NCI-H2196 treated with DMSO at 0.1 percent for 48 hours (cell line): Measurements from ENCODE around the gene CD47.

Experiments
- DNase-seq: peaks from one replicate; lab custom pipeline; 2025; ENCODE audit not compliant: unreplicated experiment; lab: John Stamatoyannopoulos, UW

Gene CD47

DNA sequence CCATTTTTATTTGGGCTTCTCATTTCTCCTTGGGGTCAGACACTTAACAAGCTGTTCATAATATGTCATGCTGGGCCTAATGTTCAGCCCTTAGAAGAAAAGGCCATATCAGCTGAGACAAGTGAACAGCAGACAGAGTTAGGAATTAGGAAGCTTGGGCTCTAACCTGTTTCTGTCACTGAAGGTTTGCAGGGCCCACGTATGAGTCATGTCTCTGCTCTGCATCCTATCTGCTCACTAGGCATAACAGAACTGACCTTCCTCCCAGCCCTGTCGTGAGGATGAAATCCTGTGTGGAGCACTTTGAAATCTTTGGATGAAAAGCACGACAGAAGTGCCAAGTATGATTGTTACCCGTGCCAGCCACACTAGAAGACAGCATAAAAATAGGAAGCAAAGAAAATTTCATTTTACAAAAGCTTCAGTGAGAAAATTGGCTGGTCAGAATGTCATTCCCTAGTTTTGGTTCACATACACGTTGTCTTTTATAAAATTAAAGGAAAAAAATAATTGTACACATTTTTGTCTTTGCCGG lies 26.5 kb upstream of the CD47 start:
- no peak for DNase-seq

GRCh38 chr3:108114423-108115065 lies 23.7 kb upstream of the CD47 start:
- no peak for DNase-seq

- DNase-seq, result no peak
Measured at GRCh38 chr3:108113975-108114374, 23.1 kb upstream of the CD47 start.

- DNase-seq, result no peak
Measured at GRCh38 chr3:108110934-108111333, 20.1 kb upstream of the CD47 start.

GRCh38 chr3:108108416-108108815 lies 17.6 kb upstream of the CD47 start:
- DNase-seq, result no peak

DNA sequence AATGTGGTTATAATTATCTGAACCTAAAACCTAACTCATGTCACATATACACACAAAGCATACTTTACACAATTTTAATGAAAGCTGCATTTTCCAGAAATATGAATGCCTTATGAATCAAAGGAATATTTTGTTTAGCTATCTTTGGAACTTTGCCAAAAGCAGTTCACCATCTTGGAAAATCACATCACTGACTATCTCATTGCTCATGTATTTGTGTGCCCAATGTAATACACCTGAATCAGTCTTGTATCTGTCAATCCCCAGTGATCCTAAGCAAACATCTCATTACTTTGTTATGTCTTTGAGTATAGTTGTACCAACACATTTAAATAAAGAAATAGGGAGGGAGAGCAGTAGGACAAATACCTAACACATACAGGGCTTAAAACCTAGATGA lies 15.6 kb upstream of the CD47 start:
- no peak for DNase-seq

- DNase-seq, result no peak
Measured at GRCh38 chr3:108106031-108106430, 15.2 kb upstream of the CD47 start.

GRCh38 chr3:108103886-108104797 lies 13.3 kb upstream of the CD47 start:
- peak; percentile 27 for DNase-seq

DNA sequence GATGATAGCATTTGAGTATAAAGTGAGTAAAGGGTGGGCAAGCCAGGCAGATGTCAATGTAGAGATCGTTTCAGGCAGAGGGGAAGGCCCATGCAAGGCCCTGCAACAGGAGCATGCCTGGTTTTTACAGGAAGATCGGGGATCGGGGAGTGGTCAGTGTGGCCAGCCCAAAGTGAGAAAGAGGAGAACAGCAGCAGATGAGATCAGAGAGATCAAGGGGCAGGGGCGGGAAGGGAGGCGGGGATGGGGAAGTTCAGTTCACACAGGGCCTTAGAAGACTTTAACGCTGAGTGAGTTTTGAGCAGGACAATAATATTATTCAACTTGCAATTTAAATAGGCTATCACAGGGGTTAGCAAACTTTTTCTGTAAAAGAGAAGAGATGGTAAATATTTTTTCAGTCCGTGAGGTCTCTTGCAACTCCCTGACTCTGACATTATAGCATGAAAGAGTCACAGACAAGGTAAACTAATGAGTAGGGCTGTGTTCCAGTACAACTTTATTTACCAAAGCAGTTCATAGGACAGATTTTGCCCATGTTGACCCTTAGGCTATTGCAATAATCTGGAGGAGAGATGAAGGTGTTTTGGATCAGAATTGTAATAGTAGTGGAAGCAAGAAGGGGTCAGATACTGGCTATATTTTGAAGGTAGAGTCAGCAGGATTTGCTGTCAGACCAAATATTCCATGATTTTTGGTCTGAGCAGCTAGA lies 12.4 kb upstream of the CD47 start:
- DNase-seq, result no peak

DNA sequence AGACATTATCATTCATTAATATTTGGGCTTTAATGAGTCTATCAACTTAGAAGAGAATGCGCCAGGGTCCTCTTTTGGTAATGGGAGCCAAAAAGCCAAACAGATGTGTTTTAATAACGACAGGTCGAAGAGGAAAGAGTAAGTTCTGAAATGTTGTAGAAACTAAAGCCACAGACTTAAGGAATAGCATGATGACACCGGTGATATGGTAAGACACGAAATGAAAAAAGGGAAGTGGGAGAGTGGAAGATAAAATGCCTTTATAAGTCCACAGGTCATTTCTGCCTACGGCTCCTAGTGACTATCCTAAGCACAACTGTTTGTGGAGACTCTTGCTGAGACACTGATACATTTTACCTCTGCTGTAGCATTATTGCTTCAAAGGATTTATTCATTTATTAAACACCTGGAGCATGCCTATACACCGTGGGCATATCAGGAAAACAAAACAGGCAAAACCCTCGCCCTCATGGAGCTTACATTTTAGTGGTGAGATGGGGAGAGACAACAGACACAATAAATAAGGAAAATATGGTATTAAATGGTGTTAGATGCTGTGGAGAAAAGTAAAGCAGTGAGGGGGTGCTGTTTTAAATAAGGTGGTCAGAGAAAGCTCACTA lies 11.7 kb upstream of the CD47 start:
- no peak for DNase-seq

DNA sequence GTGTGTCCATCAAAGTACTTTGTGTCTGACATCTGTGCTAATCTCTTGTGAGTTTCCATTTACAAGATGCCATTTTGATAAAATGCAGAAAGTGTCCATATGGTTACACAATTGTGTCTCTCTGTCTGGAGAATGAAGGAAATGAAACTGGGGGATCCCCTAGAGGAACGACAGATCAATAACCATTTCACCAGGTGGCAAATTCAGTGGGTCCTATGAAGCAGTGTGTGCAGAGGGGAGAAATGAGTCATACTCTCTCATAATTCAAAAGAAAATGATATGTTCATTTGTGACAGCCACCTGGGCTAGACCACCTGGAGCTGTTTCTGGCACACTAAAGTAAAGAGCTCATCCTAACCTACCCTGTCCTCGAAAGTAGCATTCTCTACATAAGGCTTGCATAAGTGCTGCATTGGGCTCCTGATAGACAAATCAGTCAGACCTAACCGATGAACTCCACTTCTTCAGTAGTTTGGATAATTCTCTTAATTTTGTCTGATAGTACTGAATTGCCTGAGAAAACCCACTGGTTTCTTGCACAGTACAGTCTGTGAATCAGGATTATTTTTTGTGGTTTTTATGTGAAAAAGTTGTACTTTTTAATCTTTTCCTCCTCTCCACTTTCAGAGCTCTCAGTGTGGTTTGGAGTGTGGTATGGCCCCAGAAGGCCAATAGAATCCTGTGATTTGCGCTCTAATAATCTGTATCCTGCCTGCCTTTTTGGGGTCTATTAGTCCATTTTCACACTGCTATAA lies 10.3 kb upstream of the CD47 start:
- no peak for DNase-seq

DNA sequence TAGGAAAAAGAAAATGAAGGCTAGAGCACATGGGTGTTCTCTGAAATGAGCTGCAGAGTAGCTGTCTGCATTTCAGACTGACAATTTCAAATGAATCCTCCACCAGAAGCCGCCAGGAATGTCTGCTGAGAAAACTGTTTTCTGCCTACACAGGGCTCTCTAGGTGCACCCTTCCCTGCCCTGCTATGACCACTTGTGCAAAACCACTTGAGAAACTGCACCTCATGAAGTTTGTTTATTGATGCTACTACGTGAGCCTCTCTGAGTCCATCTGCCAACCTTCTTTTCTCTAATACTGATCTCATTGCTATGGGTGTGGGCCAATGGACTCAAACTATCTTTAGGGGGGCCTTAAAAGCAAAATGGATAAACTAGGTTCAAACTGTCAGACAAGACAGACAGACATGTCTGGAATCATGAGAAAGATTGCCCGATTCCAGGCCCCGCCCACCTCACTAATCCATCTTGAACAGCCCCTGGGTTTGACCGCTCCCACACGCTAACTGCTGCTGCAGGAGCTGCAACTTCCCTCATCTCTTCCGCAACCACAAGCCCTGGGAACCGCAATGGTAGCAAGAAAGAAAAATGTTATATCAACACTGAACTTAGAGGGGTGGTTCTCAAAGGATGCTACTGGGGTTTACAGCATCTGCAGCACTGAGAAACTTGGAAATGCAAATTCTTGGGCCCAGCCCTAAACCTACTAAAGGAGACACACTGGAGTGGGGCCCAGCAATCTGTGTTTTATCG lies 9.0 kb upstream of the CD47 start:
- no peak for DNase-seq

- DNase-seq, result no peak
Measured at GRCh38 chr3:108099244-108099643, 8.4 kb upstream of the CD47 start.

DNA sequence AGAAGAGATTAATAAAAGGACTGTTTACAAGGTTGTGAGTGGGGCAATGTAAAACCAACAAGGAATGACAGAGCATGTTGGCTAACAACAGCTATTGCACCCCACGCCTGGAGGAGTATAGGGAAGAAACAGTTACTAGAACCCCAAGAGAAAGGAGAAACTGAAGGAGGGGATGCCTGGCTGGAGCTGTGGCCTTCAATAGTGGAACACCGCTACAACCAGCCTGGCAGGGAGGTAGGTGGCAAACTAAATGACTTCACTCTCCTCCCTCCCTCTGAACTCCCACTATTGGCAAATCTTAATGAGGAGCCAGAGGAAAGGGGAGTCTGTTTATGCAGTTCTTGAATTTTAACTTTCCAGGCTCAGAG lies 7.2 kb upstream of the CD47 start:
- DNase-seq, result no peak

DNA sequence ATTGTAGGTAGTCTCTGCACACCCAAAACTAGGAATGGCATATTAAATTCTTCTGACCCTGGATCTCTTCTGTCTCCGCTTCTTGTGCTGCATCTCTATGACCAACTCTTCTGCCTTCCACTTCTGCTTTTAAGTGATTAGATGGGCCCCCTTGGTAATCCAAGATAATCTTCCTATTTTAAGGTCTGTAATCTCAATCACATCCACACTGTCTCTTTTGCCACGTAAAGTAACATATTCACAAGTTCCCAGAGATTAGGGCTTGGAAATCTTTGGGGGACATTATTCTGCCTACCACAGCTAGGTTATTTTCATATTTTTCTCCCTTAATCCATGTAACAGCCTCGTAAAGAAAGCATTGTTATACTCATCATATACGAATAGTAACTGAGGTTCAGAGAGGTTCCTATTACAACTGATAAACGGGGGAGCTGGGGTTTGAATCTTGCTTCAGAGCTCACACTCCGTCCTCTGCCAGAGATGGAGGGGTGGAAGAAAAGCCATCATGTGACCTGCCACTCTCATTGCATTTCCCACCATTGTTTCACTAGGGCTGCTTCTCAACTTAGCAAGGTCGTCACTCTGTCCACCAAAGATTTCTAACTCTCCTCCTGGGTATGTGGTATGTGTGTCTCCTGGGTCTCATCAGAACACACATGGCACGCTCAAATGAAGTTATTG lies 6.6 kb upstream of the CD47 start:
- no peak for DNase-seq

- no peak for DNase-seq
Measured at GRCh38 chr3:108096532-108097321, 5.9 kb upstream of the CD47 start.

- no peak for DNase-seq
Measured at GRCh38 chr3:108093616-108094015, 2.8 kb upstream of the CD47 start.

DNA sequence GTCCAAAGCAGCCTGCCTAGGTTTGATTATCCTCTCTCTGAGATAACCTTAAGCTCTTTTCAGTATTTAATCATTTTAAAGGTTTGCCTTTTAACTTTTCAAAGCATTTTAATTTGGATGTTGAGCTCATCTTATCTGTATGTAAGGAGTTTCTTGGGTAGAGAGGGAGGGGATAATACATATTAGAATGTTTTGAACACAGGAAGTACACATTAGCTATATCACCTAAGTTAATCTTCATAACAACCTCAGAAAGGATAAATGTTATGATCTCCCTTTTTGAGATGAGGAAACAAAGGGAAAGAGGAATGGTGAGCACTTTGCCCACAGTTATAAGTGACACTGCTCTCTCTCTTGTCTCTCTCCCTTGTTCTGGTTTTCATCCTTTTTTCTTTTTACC lies 2.2 kb upstream of the CD47 start:
- no peak for DNase-seq
